Smooth muscle cell (in vitro differentiated cells): ENCODE data around the gene NAT14. TPM values are rescaled to one million over a fixed set of nuclear protein-coding genes. Genes with fewer than 3 reads are reported as not detected.
"Not testable (repeated sequence)": the region's sequence is repeated elsewhere in the genome, so short reads cannot be mapped to it uniquely, and the experiment has no call there.

Source experiments
- DNase-seq: peaks from one replicate; lab custom pipeline; 2025; ENCODE audit not compliant: unreplicated experiment; lab: John Stamatoyannopoulos, UW
- H2AFZ ChIP-seq: fragments of 200-600 bp; sonication (generic); 2 replicates; pipeline ENCODE4 v1.6.0; 2016; ENCODE audit warnings: antibody characterized with exemption, low read depth, mild to moderate bottlenecking
- H3F3A ChIP-seq: fragments of 200-600 bp; sonication (generic); 2 replicates; pipeline ENCODE4 v1.6.0; 2017; ENCODE audit warnings: antibody characterized with exemption, low read depth
- H3K27ac ChIP-seq: fragments of 200-600 bp; sonication (generic); 2 replicates; pipeline ENCODE4 v1.5.1; 2016; ENCODE audit warnings: low read depth, mild to moderate bottlenecking
- H3K27me3 ChIP-seq: fragments of 200-600 bp; sonication (generic); 2 replicates; pipeline ENCODE4 v1.6.1; 2016; ENCODE audit warnings: low read depth, mild to moderate bottlenecking
- H3K36me3 ChIP-seq: fragments of 200-600 bp; sonication (generic); 2 replicates; pipeline ENCODE4 v1.5.1; 2016; ENCODE audit warnings: low read depth
- H3K4me1 ChIP-seq: fragments of 200-600 bp; sonication (generic); 2 replicates; pipeline ENCODE4 v1.5.1; 2016; ENCODE audit warnings: low read depth
- H3K4me2 ChIP-seq: fragments of 200-600 bp; sonication (generic); 2 replicates; pipeline ENCODE4 v1.6.0; 2016; ENCODE audit warnings: mild to moderate bottlenecking
- H3K4me3 ChIP-seq: fragments of 200-600 bp; sonication (generic); 2 replicates; pipeline ENCODE4 v1.5.1; 2016; ENCODE audit warnings: mild to moderate bottlenecking
- H3K79me2 ChIP-seq: fragments of 200-600 bp; sonication (generic); 2 replicates; pipeline ENCODE4 v1.6.0; 2016; ENCODE audit warnings: low read depth, mild to moderate bottlenecking
- H3K9ac ChIP-seq: fragments of 200-600 bp; sonication (generic); 2 replicates; pipeline ENCODE4 v1.6.0; 2016; ENCODE audit warnings: low read depth
- H3K9me3 ChIP-seq: fragments of 200-600 bp; sonication (generic); replicated peaks from 2 replicates; pipeline ENCODE4 v1.5.1; 2016; ENCODE audit warnings: low read depth
- H4K20me1 ChIP-seq: fragments of 200-600 bp; sonication (generic); 2 replicates; pipeline ENCODE4 v1.6.0; 2016; ENCODE audit warnings: low read depth
- CTCF ChIP-seq: fragments of 200-600 bp; sonication (generic); IDR thresholded peaks from 2 replicates; pipeline ENCODE4 v1.5.1; 2017; ENCODE audit warnings: borderline replicate concordance, mild to moderate bottlenecking, antibody characterized with exemption; ENCODE audit not compliant: insufficient read depth, poor library complexity, severe bottlenecking
- WGBS: methylation state at CpG from one replicate; pipeline ENCODE4 v1.1.7; 2016; ENCODE audit warnings: low lambda C conversion rate; 5-methylcytosine and 5-hydroxymethylcytosine counted together
- polyA plus RNA-seq: library from polyadenylated mRNA; unstranded; fragments of >200 nt; fragmentation: Nextera tagmentation; extraction: Ambion mirVana; gene quantifications from 2 replicates; pipeline ENCODE4 v1.2.1, GENCODE V29; 2016
- total RNA-seq: library from RNA; depleted of rRNA; stranded (reverse); fragments of >200 nt; gene quantifications from 2 replicates; pipeline ENCODE4 v1.2.3, GENCODE V29; 2014

The NAT14 gene
- total and polyA plus RNA-seq, 2 experiments from 2014 or later, result 14.3 to 67.5 TPM

DNA sequence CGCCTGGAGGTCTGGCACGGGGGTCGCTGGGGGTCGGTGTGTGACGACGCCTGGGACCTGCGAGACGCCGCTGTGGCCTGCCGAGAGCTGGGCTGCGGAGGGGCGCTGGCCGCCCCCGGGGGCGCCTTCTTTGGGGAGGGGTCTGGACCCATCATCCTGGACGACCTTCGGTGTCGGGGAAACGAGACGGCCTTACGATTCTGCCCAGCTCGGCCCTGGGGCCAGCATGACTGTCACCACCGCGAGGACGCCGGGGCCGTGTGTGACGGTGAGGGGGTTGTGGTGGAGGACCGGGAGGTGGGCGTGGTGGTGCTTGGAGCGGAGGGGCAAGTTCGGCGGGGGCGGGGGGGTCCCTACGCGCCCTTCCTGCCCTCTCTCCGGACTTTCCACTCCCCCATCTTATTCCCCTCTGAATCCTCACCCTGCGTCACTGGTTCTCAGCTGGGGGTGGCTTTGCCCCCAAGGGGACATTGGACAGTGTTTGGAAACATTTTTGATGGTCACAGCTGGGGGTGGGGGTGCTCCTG lies 8.7 kb downstream of the NAT14 start:
- Histone ChIP-seq H3F3A (no peaks in the 10 kb centered on the region), H3K4me1 (peaks cover 4% of the 10 kb centered on the region), H3K79me2 (no peaks in the 10 kb centered on the region), H3K4me2 (no peak overlapping the region), H3K27me3 (no peaks in the 10 kb centered on the region), H3K4me3 (no peak overlapping the region), H3K9me3 (no peaks in the 10 kb centered on the region), H2AFZ (no peak overlapping the region), H3K27ac (no peak overlapping the region), H3K9ac (no peak overlapping the region), H3K36me3 (no peaks in the 10 kb centered on the region), H4K20me1 (no peaks in the 10 kb centered on the region)
- DNase-seq, result no peak
- TF ChIP-seq CTCF, result no peak
- 94% methylated on average over 17 of the region's 38 CpGs for WGBS

DNA sequence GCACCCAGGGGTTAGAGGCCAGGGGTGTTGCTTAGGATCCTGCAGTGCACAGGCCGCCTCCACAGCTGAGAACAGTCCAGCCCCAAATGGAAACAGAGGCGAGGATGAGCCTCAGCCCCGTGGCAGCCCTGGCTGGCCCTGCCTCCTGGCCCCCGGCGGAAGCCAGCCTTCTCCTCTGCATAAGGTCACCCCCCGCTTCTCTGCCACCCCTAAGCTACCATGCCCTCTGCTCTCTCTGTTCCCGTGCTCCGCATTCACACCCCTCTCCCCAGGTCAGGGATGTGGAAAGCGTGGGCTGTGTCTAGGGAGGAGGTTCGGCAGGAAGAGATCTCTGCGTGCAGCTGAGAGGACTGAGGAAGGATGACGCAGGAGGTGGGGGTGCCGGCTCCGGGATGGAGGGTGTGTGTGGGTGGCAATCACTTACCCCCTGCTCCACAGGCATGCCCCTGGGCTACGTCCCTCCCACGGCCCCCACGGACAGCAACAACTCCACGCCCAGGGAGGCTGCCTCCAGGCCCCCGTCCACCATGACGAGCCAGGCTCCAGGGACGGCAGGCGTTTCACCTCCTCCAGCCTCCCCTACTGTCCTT lies 9.3 kb downstream of the NAT14 start:
- Histone ChIP-seq H3K27ac (no peak overlapping the region), H3K9ac (no peak overlapping the region), H3K4me2 (no peak overlapping the region), H3K79me2 (no peaks in the 10 kb centered on the region), H4K20me1 (no peaks in the 10 kb centered on the region), H3K27me3 (no peaks in the 10 kb centered on the region), H3K36me3 (no peaks in the 10 kb centered on the region), H2AFZ (no peak overlapping the region), H3K4me3 (no peak overlapping the region), H3F3A (no peaks in the 10 kb centered on the region), H3K4me1 (peaks cover 1% of the 10 kb centered on the region), H3K9me3 (no peaks in the 10 kb centered on the region)
- TF ChIP-seq CTCF, result no peak
- DNase-seq, result no peak
- 77% methylated on average over 22 of the region's 22 CpGs for WGBS

- WGBS, result 64% methylated on average over 11 of the region's 11 CpGs
- Histone ChIP-seq H3K4me1 (no peaks in the 10 kb centered on the region), H3K4me2 (no peak overlapping the region), H3K27ac (no peak overlapping the region), H3K9me3 (no peaks in the 10 kb centered on the region), H3K9ac (no peak overlapping the region), H3K36me3 (no peaks in the 10 kb centered on the region), H3F3A (no peaks in the 10 kb centered on the region), H4K20me1 (no peaks in the 10 kb centered on the region), H3K79me2 (no peaks in the 10 kb centered on the region), H3K27me3 (no peaks in the 10 kb centered on the region), H2AFZ (no peak overlapping the region), H3K4me3 (no peak overlapping the region)
- DNase-seq, result no peak
- TF ChIP-seq CTCF, result no peak
These were observed 10.8 kb downstream of the NAT14 start for GRCh38 chr19:55495646-55496349.

DNA sequence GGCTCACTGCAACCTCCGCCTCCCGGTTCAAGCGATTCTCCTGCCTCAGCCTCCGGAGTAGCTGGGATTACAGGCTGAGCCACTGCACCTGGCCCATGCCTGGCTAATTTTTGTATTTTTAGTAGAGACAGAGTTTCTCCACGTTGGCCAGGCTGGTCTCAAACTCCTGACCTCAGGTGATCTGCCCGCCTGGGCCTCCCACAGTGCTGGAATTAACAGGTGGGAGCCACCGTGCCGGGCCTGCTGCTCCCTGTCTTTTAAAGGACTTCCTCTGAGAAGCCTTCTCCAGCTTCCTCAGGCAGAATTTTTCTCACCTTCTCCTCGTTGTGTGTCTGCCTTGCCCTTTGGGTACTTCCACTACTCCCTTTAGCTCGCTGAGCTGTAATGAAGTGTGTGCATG lies 11.8 kb downstream of the NAT14 start:
- DNase-seq, H4K20me1 ChIP-seq, H3F3A ChIP-seq, H3K4me1 ChIP-seq, H2AFZ ChIP-seq, H3K9ac ChIP-seq, H3K79me2 ChIP-seq, H3K4me3 ChIP-seq, H3K27me3 ChIP-seq, H3K4me2 ChIP-seq, H3K27ac ChIP-seq, H3K9me3 ChIP-seq, H3K36me3 ChIP-seq: not testable (repeated sequence)
- WGBS, result 80% methylated on average over 10 of the region's 10 CpGs
